Measurements from ENCODE around the gene PTPRC. TPM values are rescaled to one million over a fixed set of nuclear protein-coding genes. Genes with fewer than 3 reads are reported as not detected.

The PTPRC gene
- total RNA-seq, 1 experiment from 2014 or later, result 0.12 TPM

DNA sequence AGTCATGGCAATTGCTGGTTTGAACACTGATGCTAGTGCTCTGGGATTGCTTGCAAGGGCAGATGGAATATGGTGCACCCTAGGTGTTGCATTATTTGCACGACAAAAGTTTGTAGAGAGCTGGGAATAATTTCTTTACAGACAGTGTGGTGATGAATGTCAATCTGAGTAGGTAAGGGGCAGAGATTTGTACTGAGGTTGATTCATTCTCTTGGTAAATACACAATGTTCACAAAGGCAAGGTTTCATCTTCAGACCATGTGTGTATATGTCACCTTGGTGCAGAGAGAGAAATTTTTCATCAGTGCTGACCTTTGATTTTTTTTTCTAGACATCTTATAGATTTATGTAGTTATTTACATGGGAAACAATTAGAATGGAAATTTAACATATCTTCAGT is 5.0 kb downstream of the PTPRC start:
- DNase-seq (ENCODE audit: low read depth), result no peak

DNA sequence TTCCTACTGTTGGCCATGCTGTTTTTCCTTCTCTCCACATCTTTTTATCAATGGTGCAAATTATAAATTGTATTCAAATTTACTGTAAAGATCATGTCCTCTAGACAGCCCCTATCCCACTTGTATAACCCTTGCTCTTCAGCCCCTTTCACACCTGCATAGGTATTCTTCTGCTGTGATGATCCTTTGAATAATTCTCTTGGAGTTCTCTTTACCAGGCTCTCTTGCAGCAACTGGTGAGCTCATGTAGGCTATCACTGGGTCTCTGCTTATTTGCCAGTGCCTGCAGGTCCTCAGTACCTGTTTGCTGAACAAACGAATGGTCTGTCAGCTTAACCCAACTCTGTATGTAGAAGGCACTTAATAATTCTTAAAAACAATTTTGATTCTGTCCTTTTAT is 8.2 kb downstream of the PTPRC start:
- DNase-seq (ENCODE audit: low read depth), result no peak

DNA sequence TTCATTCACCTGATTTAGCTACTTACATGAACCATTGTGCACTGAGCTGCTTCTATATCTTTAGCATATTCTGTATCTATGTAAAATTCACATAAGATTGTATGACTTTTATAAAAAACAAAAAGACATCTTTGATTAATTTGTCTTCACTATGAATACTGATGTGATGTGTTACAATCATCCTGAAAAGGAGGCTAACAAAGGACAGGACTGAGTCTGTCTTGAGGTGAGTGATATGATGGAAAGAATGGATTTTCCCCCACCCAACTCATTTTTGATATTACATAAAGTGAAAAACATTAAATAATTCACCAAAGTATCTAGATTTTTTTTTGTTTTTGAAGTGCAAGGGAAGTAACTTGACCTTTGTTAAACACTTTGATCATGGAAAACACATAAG is 9.8 kb downstream of the PTPRC start:
- DNase-seq (ENCODE audit: low read depth), result no peak

DNA sequence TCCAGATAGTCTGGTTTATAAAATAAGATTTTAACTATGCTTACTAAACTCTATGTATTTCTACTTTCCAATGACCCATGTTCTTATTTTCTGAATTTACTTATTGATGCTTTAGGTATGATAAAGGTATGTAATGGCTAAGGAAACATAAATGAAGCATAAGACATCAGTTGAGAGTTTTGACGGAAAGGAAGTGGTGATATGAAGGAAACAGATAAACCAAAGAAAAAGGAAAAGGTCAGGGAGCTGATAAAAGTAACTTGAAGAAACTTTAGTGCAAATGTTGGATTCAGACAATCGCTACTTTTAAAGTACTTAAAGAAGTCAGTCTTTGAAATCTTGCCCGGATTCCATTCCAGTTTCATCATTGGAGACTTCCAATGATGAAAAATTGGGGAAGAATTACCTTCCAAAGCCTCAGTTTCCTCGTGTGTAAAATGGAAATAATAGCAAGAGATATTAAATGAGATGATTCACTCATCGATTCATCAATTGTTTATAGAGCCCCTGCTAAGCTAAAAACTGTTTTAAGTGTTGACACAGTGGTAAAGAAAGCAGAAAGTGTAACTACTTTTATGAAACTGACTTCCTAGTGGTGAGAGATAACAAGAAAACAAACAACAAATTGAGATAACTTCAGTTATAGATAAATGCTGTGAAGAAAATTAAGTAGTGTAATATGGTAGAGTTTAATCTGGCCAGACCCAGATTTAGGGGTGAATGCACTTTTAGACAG is 10.6 kb downstream of the PTPRC start:
- no peak for DNase-seq (ENCODE audit: low read depth)

DNA sequence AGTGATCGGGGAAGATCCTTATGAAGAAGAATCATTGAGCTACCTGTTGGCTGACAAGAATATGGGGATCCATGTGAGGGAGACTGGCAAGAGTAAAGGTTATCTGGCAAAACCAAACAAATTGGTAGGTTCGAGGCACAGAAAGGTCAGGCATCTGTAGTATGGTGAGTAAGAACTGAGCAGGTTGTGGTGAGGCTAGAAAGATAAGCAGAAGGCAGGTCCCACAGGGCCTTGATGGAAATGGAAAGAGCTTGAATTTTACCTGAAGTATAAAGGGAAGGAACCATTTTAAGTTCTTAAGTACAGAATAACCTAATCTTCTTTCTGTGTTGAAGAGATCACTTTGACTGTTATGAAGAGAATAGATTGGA is 11.1 kb downstream of the PTPRC start:
- no peak for DNase-seq (ENCODE audit: low read depth)

DNA sequence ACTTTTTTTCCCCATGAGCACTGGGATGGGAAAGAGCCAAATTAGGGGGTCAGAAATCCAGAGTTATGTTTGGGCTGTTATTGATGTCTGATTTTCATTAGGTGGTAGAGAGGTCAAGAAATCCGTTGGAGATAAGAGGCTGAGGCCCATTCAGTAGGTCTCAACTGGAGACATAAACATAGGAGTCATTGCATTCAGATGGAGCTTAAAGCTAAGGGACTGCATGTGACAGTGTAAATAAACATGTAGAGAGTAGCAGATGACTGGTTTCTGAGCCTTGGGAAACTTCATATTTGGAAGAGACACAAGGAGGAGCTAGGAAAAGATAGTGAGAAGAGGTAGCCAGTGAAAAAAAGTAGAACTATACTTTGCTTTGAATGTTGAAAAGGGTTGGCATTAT is 11.7 kb downstream of the PTPRC start:
- DNase-seq (ENCODE audit: low read depth), result no peak

DNA sequence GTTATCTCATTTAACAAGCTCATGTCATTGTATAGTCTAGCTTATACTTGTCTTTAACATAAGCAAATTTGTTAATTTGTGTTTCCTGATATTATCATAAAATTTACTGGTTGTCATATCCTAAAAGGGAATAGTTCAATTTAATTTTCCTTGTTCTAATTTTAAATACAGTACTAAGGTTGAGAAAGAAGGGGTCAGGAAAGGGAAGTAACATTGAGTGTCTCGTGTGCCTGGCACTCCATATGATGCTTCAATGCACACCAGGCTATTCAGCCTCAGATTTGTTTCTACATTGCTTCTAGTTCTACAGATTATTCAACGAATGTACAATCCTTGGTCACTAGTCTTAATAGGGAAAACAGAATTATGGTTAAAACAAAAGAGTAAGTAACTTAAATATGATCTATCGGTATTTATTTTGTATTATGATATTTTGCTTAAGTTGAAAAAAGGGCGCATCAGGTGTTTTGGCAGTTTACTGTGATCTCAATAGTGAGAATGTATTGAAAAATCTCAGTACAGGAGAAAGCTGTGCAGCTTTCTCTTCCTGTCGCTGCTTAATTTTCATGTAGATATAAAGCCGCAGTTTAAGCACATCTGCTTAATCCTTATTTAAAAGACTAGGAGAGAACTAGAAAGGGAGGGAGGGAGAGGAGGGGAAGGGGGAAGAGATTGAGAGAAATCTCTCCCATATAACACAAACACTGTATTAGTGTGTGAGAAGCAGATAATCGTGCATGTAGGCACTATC is 13.0 kb downstream of the PTPRC start:
- no peak for DNase-seq (ENCODE audit: low read depth)

DNA sequence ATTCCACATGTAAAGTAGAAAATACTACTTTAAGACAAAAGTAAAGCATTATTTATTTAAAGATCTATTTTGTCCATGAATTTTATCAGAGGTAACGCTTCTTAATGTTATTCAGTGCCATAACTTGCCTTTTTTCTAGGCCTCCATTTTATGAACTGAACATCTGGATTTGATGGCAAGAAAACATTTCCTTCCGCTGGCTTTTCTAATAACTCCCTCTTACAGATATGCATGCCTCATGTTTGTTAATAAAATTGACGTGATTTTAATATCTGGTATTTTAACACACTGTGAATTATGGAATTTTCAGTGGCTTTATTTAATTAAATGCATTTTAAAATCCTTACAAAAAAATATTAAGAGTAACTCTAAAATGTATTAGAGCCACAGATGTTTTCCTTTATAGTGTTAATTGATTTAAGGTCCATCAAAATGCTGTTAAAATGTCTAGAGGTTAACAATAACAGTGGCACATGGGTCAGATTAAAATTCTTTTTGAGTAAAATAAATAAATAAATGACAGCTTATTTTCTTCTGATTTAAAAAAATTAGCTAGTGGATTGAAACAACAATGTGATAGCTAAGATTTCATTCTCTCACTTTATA is 15.1 kb downstream of the PTPRC start:
- no peak for DNase-seq (ENCODE audit: low read depth)

DNA sequence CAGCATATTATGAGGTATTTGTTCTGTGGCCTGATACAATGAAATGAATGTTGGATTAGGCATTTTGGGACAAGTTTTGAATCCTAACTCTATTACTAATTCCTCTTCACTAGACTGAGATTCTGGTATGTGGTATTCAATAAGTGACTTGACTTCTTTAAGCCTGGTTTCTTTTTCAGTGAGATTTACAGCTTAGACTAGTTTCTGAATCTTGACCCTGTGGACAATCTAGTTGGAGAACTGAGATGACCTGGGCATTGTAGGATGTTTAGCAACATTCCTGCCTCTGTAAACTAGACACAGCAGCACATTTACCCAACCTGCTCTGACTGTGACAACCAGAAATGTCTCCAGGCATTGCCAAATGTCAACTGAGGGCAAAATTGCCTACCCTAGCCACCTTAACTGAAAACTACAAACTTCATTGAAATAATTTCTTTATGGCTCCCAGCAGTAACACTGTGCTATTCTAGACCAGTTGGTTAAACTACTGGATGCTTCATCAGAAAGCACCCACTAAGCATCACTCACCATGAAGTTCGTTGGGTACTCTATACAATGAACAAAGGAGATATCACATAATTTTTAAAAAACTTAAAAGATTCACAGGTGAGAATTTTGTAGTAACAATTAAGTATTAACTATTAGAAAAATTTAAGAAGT is 16.8 kb downstream of the PTPRC start:
- no peak for DNase-seq (ENCODE audit: low read depth)

DNA sequence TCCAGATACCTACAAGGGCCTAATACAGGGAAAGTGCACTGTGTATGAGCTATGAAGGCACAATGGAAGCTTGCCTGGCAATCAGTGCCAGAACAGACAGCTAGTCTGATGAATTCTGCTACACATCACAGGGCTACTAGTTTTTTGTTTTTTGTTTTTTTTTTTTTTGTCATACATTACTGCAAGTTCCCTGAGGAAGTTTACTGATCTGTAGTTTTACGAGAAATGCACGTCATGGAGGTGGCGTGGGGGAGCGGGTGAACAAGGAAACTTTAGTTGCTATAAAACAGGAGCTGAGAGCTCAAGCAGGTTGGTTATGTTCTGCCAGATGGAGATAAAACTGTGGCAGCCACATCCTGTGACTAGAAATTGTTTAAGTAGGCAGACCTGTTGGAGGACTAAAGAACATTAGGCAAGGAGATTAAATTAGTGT is 17.7 kb downstream of the PTPRC start:
- DNase-seq (ENCODE audit: low read depth), result peak; percentile 45

DNA sequence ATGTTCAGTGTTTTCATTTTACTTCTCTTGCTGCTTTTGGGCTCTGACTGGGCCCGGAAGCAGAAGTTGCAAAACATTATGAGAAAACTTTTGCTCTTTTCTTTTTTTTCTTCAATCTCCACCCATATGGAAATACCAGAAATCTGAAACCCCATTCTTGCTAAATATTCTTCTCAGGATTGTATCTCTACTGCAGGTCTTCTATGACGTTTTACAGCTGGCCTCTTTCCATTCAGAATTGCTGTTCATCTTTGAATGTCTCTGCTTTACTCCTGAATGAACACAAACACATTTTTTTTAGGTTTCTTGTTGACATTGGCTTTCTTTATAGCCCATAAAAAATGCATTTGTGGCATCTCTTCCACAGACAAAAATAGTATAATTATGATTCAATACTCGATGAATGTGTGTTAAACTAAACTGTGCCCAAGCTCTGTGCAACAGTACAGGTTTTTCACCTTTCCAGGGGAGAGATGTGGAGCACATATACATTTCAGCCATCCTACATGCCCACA is 18.8 kb downstream of the PTPRC start:
- peak; percentile 84 for DNase-seq (ENCODE audit: low read depth)

DNA sequence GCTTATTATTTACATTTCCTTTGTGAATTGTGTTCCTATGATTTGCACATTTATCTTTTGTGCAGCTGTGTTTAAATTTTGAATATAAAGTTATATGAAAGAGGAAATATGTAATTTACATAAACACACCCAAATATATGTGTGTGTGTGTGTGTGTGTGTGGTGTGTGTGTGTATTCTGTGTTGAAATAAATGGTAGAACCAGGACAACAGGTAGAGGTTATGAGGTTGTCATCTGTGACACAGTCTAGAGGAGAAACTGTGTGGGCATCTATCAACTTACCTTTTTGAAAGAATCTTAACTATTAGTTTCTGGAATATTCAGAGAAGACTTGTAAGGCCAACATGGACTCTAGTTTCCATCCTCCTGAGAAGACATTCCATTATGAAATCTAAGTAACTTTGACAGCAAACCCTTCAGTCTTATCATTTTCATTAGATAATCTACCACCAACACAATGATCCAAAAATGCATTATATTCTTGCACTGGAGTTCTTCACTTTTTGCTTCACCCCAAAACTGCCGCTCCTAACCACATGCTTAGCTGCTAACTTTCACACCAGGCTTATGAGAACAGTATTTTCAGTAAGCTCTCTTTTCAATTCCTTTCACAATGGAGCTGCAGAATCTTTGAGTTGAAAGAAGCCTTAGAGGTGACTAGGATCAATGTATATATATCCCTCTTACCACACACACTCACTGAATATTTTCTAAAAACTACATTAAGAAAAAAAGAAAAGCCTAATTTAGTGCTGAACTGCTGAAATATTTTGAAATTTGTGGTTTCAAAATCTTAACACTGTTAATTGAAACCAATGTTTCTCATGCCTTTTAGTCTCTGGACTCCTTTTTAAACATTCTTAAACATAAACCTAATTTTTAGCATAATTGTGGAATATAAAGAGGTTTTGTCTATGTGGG is 21.8 kb downstream of the PTPRC start:
- no peak for DNase-seq (ENCODE audit: low read depth)

DNA sequence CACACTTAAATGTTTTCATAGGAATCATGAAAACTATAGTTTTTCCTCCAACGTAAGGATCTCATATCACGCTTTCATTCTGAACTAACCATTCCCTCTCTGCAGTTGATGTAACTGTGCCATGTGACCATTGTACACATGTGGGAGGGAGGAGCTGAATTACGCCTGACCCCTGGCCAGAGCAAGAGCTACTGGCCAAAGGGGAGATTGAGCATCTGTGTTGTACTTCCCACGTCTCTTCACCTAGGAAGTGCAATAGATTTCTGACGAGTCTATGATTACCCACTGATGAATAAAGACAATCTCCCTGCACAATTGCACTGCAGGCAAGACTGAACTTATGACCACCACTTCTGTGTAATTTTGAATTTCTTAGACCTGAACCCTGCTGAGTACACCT is 24.0 kb downstream of the PTPRC start:
- no peak for DNase-seq (ENCODE audit: low read depth)

DNA sequence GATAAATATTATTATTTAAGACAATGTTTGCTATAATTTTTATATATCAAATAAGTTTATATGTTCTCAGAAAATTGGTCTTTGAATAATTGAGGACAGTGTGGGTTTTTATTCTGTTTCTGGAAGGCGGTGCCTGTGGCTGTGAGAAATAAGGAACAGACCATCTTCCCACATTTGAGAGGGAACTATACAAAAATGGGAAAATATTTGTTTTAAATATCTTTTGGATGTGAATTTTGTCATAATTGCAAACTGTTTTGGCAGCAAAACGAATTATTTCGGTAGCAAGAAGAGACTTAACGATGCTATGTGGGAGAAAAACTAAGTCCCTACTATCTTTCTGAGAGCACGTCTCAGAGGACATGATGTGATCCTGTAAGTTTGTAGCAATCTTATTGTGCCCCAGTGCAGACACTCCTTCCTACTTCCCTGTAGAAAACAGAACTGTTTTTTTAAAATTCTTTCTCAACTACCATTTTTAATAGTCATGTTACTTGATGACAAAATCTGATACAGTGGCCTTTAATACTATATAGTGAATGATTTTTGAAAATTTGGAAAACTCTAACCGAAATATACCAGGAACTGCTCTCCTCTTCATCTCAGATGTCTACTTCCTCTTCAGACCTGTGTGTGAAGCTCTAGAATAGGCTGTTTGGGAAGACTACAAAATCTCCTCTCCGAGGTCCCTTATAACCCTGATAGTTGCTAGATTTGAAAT is 25.4 kb downstream of the PTPRC start:
- DNase-seq (ENCODE audit: low read depth), result no peak

DNA sequence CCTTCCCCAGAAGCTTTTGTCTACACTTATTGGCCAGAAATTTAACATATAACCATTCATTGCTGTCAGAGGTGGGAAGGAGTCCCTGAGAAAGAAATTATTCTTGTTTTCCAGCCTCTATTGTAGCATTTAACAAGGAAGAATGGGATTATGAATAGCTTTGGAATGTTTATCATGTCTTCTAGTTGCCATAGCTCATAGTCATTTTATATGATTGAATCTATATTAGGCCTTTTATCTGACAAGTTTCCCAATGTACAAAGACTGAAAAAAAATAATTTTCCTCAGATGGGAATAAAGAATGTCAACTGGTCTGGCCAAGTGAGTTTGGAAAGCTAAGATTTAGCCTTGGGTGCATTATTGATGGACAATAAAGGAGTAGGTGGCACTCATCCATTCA is 28.3 kb downstream of the PTPRC start:
- no peak for DNase-seq (ENCODE audit: low read depth)

DNA sequence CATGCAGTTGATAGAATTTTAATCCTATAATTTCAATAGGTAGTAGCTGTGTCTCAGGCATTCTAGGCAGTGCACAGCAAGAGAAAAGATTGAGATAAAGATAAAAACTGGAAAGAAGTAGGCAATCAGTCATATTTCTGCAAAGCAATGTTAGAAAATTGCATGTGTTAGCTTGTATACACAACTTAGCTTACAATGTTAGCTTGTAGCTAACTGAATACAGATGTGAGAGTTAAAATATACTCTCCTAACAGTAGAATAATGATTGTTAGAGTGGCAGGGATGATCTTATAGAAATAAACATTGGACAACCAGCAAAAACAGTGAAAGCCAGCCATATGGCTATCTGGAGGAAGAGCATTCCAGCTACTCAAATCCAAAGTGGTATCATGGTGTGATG is 29.0 kb downstream of the PTPRC start:
- peak; percentile 32 for DNase-seq (ENCODE audit: low read depth)

DNA sequence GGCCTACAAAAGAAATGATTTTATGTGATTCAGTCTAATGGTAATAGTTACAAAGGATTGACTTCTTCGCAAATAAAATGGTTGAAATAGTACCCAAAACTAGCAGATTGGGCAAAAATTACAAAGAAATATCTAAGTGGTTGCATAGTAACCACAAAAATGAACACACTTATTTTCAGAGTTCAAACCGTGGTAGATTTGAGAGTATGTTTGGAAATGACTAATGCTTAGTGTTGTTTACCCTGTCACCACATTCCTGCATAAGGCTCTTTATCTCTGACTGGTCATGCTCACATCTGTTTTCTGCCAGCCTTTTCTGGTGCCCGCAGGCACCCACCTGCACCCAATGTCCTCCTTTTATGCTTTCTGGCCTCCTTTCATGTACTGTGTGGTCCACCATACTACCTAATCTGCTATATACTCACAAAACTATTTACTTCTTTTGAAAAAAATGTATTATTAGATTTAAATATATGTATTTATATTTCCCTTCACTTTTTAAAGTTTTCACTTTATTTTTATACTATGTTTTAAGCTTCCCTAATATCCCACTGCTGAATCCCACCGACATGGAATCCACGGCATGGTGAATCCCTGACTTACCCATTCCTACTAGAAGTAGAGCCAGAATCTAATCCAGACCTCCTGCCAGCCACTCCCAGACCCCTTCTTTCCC is 30.3 kb downstream of the PTPRC start:
- peak; percentile 97 for DNase-seq (ENCODE audit: low read depth)

DNA sequence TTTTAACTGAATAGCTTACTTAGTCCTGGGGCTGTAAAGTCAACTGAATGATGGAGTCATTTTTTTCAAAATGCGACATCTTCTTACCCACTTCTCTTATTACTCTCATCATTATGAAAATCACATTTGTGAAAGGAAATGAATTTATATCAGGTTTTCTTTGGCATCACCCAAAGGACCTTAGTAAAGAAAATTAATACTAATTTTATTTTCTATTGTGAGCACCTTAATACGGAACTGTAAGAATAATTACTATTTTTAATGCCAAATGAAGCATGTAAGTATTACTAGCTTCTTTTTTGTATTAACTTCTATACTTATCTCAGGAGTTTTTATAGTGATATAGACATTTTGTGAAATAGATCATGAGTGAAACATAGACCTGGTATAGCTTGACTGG is 30.9 kb downstream of the PTPRC start:
- DNase-seq (ENCODE audit: low read depth), result no peak

DNA sequence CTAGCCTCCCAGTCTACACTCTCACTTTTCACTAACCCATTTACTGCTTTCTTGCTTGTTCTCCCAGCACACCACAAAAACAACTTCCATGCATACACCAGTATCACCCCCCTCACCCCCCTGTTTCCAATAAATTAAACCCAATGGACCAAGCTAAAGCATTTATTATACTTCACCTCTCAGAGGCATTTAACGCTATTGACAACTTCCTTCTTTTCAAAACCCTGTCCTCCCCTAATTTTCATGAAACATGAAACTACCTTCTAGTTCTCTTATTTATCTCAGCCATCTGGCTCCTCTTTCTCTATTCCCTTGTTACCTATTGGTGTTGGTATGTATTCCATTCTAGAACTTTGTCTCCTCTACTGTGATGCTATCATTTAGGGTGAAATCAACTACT is 32.3 kb downstream of the PTPRC start:
- DNase-seq (ENCODE audit: low read depth), result no peak

DNA sequence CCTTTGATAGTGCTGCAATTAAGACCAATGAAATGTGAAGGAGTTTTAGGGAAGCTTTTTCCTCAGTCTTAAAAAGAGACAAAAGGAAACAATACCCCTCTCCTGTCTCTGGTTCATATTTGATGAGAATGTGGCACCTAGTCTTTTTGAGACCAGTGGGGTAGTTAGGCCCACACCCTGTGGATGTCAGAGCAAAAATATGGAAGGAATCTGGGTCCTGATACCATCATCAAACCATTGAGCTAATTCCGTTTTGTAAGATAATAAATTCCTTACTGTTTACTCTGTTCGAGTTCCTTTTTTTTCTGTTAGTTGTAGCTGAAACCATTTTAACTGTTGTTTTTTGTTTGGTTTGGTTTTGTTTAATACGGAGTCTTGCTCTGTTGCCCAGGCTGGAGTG is 33.3 kb downstream of the PTPRC start:
- peak; percentile 53 for DNase-seq (ENCODE audit: low read depth)
